Tibial artery (tissue), 4 donors: ENCODE measurements around the gene SPACA5.

Experiments
- DNase-seq, 2 donors: peaks; one replicate each; pipeline ENCODE4 v3.0.0-alpha.2; 2019
- H3K27ac ChIP-seq, 2 donors: fragments of 200-600 bp; sonication (generic) in 1 of 2; 1 replicate in 1 of 2; 2 replicates in 1 of 2; pipeline ENCODE4 v1.5.1; 2018 to 2019; ENCODE audit warnings: mild to moderate bottlenecking in 1 of 2
- H3K27me3 ChIP-seq, 2 donors: fragments of 200-600 bp; sonication (generic) in 1 of 2; one replicate each; pipeline versions ENCODE4 v1.5.1 to v1.6.0; 2016 to 2019
- H3K36me3 ChIP-seq, 3 donors: fragments of 200-600 bp; sonication (generic) in 2 of 3; one replicate each; pipeline ENCODE4 v1.5.1; 2016 to 2019; ENCODE audit warnings: mild to moderate bottlenecking in 2 of 3
- H3K4me1 ChIP-seq, 4 donors: fragments of 200-600 bp; sonication (generic) in 2 of 4; 1 replicate in 3 of 4; 2 replicates in 1 of 4; pipeline ENCODE4 v1.5.1; 2016 to 2019
- H3K4me3 ChIP-seq, 2 donors: fragments of 200-600 bp; sonication (generic) in 1 of 2; 1 replicate in 1 of 2; 2 replicates in 1 of 2; pipeline ENCODE4 v1.5.1; 2018 to 2019; ENCODE audit warnings: mild to moderate bottlenecking in 2 of 2
- H3K9me3 ChIP-seq, 3 donors: fragments of 200-600 bp; sonication (generic) in 1 of 3; one replicate each; pipeline ENCODE4 v1.5.1; 2016 to 2019
- intact Hi-C: fragments of 100-400 bp; cut with DNase I; formaldehyde crosslinking; loops from one replicate; pipeline ENCODE4 v1.15.0; 2023; ENCODE audit warnings: low total_unique reads
- TF ChIP-seq, protein P1 (sequence below), 2 experiments: fragments of 200-600 bp in 1 of 2; fragments of 450-650 bp in 1 of 2; IDR thresholded peaks; one replicate each; pipeline ENCODE4 v1.5.1; 2017 to 2019; ENCODE audit warnings: antibody characterized with exemption in 2 of 2, mild to moderate bottlenecking in 1 of 2, moderate library complexity in 1 of 2

SPACA5 gene

GRCh38 chrX:47976254-47977151 is 30.3 kb upstream of the SPACA5 start:
- Histone ChIP-seq H3K27ac (no peak overlapping the region), H3K9me3 (peaks cover 0 to 86% (median 62%) of the 10 kb centered on the region in 3 donors), H3K36me3 (peaks cover 50 to 75% (median 58%) of the 10 kb centered on the region in 3 donors), H3K4me3 (no peak overlapping the region), H3K27me3 (no peaks in the 10 kb centered on the region), H3K4me1 (no peaks in the 10 kb centered on the region)
- intact Hi-C loops = no loop called here
- TF ChIP-seq, protein P1, sequence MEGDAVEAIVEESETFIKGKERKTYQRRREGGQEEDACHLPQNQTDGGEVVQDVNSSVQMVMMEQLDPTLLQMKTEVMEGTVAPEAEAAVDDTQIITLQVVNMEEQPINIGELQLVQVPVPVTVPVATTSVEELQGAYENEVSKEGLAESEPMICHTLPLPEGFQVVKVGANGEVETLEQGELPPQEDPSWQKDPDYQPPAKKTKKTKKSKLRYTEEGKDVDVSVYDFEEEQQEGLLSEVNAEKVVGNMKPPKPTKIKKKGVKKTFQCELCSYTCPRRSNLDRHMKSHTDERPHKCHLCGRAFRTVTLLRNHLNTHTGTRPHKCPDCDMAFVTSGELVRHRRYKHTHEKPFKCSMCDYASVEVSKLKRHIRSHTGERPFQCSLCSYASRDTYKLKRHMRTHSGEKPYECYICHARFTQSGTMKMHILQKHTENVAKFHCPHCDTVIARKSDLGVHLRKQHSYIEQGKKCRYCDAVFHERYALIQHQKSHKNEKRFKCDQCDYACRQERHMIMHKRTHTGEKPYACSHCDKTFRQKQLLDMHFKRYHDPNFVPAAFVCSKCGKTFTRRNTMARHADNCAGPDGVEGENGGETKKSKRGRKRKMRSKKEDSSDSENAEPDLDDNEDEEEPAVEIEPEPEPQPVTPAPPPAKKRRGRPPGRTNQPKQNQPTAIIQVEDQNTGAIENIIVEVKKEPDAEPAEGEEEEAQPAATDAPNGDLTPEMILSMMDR (IDR thresholded peaks at IDR 0.05) = no peak
- no peak for DNase-seq

DNA sequence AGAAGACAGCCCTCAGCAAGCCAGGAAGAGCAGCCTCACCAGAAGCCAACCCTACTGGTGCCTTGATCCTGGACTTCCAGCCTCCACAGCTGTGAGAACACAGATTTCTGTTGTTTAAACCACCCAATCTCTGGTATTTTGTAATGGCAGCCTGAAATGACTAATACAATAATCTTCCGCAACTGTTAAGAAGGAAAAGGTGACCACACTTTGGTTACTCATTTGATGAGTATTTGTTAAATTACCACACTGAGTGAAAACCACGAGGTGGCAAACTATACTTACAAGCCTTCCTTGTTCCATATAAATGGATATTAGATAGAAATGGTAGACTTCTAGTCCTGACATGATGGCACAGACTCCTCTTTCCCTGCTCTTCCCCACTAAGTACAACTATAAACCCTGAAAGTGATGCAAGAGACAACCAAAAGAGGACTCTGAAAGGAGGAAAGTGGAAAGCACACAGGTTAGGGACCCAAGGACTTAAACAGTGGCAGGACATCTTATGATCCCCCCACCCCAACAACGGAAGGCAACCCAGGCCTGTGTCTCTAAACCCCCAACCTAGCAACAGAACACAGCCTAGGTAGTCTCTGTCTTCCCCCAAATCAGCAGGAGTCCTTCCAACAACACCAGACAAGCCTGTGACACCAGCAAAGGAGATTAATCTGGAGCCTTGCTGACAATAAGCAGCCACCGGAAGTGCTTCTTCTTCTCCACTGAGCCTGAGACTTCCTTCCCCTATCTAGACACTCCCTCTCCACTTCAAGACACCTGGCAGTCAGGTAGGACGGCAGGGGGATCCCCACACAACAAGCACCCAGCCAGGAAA is 15.3 kb upstream of the SPACA5 start:
- TF ChIP-seq, protein P1 (IDR thresholded peaks at IDR 0.05) = no peak
- no peak for DNase-seq
- Histone ChIP-seq H3K4me3 (no peak overlapping the region), H3K27me3 (no peaks in the 10 kb centered on the region), H3K9me3 (peaks cover 0 to under 1% (median 0%) of the 10 kb centered on the region in 3 donors), H3K27ac (no peak overlapping the region), H3K4me1 (no peaks in the 10 kb centered on the region), H3K36me3 (peaks cover 0 to 18% (median 11%) of the 10 kb centered on the region in 3 donors)
- intact Hi-C loops = no loop called here

- Histone ChIP-seq H3K9me3 (peaks cover 0 to 4% (median 0%) of the 10 kb centered on the region in 3 donors), H3K36me3 (peaks cover 4 to 19% (median 16%) of the 10 kb centered on the region in 3 donors), H3K4me1 (no peaks in the 10 kb centered on the region), H3K4me3 (no peak overlapping the region), H3K27ac (no peak overlapping the region), H3K27me3 (no peaks in the 10 kb centered on the region)
- TF ChIP-seq, protein P1 (IDR thresholded peaks at IDR 0.05) = no peak
- intact Hi-C loops = no loop called here
- no peak for DNase-seq
Measured at GRCh38 chrX:47992095-47992380, 14.8 kb upstream of the SPACA5 start.

DNA sequence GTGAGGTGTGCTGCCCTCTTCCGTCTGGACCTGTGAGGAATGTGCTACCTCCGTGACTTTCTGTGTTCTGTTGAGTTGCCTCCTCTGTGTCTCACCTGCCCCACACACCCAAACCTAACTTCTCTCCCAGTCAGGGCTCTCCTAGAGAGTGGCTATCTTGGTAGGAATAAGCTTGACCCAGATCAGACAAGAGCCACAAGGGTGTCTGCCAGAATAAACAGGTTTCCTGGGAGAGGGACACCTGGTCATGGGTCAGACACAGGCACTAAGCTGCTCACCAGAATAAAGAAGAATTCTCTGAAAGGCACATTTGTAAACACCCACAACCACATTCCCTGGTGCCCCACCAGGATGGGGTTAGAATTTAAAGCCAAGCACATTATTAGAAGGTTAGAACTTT is 14.1 kb upstream of the SPACA5 start:
- Histone ChIP-seq H3K4me3 (no peak overlapping the region), H3K36me3 (peaks cover 5 to 15% (median 14%) of the 10 kb centered on the region in 3 donors), H3K9me3 (peaks cover 0 to 4% (median 0%) of the 10 kb centered on the region in 3 donors), H3K27ac (no peak overlapping the region), H3K4me1 (no peaks in the 10 kb centered on the region), H3K27me3 (no peaks in the 10 kb centered on the region)
- intact Hi-C loops = no loop called here
- no peak for DNase-seq
- TF ChIP-seq, protein P1 (IDR thresholded peaks at IDR 0.05) = no peak

DNA sequence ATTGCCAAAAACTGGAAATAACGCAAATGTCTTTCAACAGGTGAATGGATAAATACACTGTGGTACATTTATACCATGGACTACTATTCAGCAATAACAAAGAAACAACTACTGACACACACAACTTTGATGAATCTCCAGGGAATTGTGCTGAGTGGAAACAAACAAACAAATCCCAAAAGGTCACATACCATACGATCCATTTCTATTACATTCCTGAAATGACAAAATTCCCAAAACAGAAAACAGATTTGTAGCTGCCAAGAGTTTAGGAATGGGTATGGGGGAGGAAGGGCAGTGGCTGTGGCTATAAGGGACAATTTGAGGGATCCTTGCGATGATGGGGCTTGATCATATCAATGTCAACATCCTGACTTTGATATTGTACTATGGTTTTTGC is 5.5 kb upstream of the SPACA5 start:
- DNase-seq = no peak
- Histone ChIP-seq H3K4me1 (peaks cover 0 to 12% (median 0%) of the 10 kb centered on the region in 4 donors), H3K36me3 (peaks cover 5 to 8% (median 8%) of the 10 kb centered on the region in 3 donors), H3K27ac (no peak overlapping the region), H3K4me3 (no peak overlapping the region), H3K27me3 (no peaks in the 10 kb centered on the region), H3K9me3 (peaks cover 0 to 4% (median 0%) of the 10 kb centered on the region in 3 donors)
- intact Hi-C loops = no loop called here
- TF ChIP-seq, protein P1 (IDR thresholded peaks at IDR 0.05) = no peak
